ENCODE results near the gene ITGB3BP. TPM values are rescaled to one million over a fixed set of nuclear protein-coding genes. Genes with fewer than 3 reads are reported as not detected.

ITGB3BP gene
- total RNA-seq, 1 donor from 2014 or later: 40.3 TPM

GRCh38 chr1:63454269-63454668 is 68.8 kb downstream of the ITGB3BP start:
- peak; percentile 37 for TF ChIP-seq CTCF (IDR thresholded peaks at IDR 0.05; ENCODE audit: unreplicated experiment)

GRCh38 chr1:63453232-63453631 is 69.8 kb downstream of the ITGB3BP start:
- no peak for DNase-seq (ENCODE audit: low spot score, unreplicated experiment)
- Mint-ChIP-seq H3K27me3 (no peaks in the 10 kb centered on the region), H3K4me1 (ENCODE audit: low read depth) (no peaks in the 10 kb centered on the region), H3K36me3 (ENCODE audit: insufficient read depth) (peaks cover 4% of the 10 kb centered on the region), H3K27ac (no peak overlapping the region), H3K4me3 (ENCODE audit: low read depth) (no peak overlapping the region), H3K9me3 (ENCODE audit: low read depth) (no peaks in the 10 kb centered on the region)
- TF ChIP-seq CTCF (IDR thresholded peaks at IDR 0.05; ENCODE audit: unreplicated experiment): no peak

More at GRCh38 chr1:63454269-63454668, 68.8 kb downstream of the ITGB3BP start:
- Mint-ChIP-seq H3K4me1 (ENCODE audit: low read depth) (no peaks in the 10 kb centered on the region), H3K27me3 (no peaks in the 10 kb centered on the region), H3K9me3 (ENCODE audit: low read depth) (no peaks in the 10 kb centered on the region), H3K4me3 (ENCODE audit: low read depth) (no peak overlapping the region), H3K36me3 (ENCODE audit: insufficient read depth) (peaks cover 4% of the 10 kb centered on the region), H3K27ac (no peak overlapping the region)
- DNase-seq (ENCODE audit: low spot score, unreplicated experiment): no peak

DNA sequence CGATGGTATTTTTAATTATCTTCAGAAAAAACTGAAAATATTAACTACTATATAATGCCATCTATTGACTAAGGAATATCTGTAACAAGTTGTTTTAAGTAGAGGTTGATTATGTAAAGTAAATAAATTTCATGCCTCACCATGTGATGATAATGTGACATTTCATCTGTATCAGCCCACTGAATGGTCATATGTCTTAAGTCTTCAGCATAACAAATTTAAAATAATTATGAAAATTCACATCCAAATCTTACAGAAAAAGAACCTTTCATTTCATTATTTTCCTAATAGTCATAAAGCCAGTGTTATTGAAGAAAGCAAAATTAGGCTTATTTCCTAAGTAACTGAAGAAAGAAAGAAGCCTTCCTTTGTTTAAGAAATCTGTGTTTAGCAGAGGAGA is 72.6 kb downstream of the ITGB3BP start:
- TF ChIP-seq CTCF (IDR thresholded peaks at IDR 0.05; ENCODE audit: unreplicated experiment): no peak

DNA sequence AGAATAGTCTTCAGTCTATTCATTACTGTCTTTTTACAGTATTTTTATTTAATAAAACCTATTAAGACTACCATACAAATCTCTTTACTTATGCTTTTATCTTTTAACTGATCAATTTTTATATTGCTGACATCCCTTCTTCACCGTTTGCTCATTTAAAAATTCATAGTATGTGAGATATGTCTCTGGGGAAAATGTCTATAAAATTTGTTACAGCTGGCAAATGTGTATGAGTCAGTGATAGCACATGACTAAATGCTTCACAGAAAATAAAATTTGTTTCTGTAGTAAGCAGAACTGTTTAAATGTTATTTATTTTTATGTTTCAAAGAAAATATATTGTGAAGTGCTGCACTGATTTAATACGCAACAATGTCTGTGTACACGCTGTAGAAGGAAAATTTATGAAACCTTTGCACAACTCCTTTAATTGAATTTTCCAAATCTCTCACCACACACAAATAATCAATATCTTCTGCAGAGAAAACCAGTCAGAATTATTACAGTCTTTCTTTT is 74.2 kb downstream of the ITGB3BP start:
- no peak for TF ChIP-seq CTCF (IDR thresholded peaks at IDR 0.05; ENCODE audit: unreplicated experiment)
- H3K27ac Mint-ChIP-seq: no peak overlapping the region
- peaks cover 2% of the 10 kb centered on the region for H3K36me3 Mint-ChIP-seq (ENCODE audit: insufficient read depth)
- H3K4me1 Mint-ChIP-seq (ENCODE audit: low read depth): no peaks in the 10 kb centered on the region
- no peak overlapping the region for H3K4me3 Mint-ChIP-seq (ENCODE audit: low read depth)
- H3K27me3 Mint-ChIP-seq: no peaks in the 10 kb centered on the region
- DNase-seq (ENCODE audit: low spot score, unreplicated experiment): no peak
- no peaks in the 10 kb centered on the region for H3K9me3 Mint-ChIP-seq (ENCODE audit: low read depth)

More for the DNA sequence above, 72.6 kb downstream of the ITGB3BP start:
- H3K27me3 Mint-ChIP-seq: no peaks in the 10 kb centered on the region
- no peak for DNase-seq (ENCODE audit: low spot score, unreplicated experiment)
- no peak overlapping the region for H3K27ac Mint-ChIP-seq
- no peaks in the 10 kb centered on the region for H3K4me1 Mint-ChIP-seq (ENCODE audit: low read depth)
- no peak overlapping the region for H3K4me3 Mint-ChIP-seq (ENCODE audit: low read depth)
- peaks cover 2% of the 10 kb centered on the region for H3K36me3 Mint-ChIP-seq (ENCODE audit: insufficient read depth)
- H3K9me3 Mint-ChIP-seq (ENCODE audit: low read depth): no peaks in the 10 kb centered on the region

- Mint-ChIP-seq H3K27me3 (no peaks in the 10 kb centered on the region), H3K4me1 (ENCODE audit: low read depth) (peaks cover 2% of the 10 kb centered on the region), H3K36me3 (ENCODE audit: insufficient read depth) (no peaks in the 10 kb centered on the region), H3K9me3 (ENCODE audit: low read depth) (no peaks in the 10 kb centered on the region), H3K4me3 (ENCODE audit: low read depth) (no peak overlapping the region), H3K27ac (no peak overlapping the region)
- no peak for TF ChIP-seq CTCF (IDR thresholded peaks at IDR 0.05; ENCODE audit: unreplicated experiment)
- no peak for DNase-seq (ENCODE audit: low spot score, unreplicated experiment)
Observed at GRCh38 chr1:63442141-63442475, 80.9 kb downstream of the ITGB3BP start.

All from progenitor cell of endocrine pancreas (in vitro differentiated cells).